Activated CD8-positive, alpha-beta memory T cell treated with anti-CD3 and anti-CD28 coated beads, Interleukin-2, amount 50 U/mL, for 1 hour (primary cell): ENCODE results near the gene PICALM.

Experiments used
- DNase-seq: peaks from one replicate; pipeline ENCODE4 v3.0.0-alpha.2; 2020; ENCODE audit errors: extremely low read depth

The PICALM gene

GRCh38 chr11:86081455-86081854, 12.6 kb upstream of the PICALM start:
- no peak for DNase-seq

DNA sequence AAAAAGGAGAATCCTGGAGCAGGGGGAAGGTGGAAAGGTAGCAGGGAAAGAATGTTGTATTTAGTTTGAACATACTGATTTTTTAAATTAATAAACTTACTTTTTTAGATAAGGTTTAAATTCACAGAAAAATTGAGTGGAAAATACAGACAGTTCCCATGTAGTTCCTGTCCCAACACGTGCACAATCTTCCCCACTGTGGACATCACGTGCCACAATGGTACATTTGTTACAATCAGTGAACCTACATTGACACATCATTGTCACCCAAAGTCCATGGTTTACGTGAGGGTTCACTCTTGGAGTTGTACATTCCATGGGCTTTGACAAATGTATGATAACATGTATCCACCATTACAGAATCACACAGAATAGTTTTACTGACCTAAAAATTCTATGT, 10.5 kb upstream of the PICALM start:
- DNase-seq, result no peak

DNA sequence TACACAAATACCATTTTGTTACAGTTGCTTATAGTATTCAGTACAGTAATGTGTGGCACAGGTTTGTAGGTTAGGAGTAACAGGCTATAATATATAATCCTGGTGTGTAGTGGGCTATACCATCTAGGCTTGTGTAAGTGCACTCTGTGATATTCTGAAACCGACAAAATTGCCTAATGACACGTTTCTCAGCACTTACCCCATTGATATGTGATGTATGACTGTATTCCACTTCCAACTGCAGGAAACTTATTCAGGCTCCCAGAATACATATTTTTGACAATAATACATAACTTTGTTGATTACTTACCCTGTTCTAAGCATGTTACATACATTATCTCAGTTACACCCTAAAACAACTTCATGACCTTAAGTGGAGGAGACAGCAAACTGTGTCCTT, 5.1 kb upstream of the PICALM start:
- DNase-seq, result no peak

DNA sequence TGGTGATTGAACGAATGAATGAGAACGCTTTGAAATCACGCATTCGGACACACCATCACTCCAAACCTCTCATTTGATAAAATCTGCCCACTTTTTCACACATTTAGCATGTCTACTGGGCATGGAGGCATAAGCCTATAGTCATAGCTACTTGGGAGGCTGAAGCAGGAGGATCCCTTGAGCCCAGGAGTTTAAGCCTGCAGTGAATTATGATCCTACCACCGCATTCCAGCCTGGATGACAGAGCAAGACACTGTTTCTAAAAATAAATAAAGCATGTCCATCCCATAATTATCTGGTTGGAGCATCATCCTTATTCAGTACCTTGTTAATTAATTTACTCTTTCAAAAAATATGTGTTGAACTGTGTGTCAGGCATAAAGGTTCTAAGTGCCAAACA, 3.3 kb upstream of the PICALM start:
- DNase-seq, result no peak

DNA sequence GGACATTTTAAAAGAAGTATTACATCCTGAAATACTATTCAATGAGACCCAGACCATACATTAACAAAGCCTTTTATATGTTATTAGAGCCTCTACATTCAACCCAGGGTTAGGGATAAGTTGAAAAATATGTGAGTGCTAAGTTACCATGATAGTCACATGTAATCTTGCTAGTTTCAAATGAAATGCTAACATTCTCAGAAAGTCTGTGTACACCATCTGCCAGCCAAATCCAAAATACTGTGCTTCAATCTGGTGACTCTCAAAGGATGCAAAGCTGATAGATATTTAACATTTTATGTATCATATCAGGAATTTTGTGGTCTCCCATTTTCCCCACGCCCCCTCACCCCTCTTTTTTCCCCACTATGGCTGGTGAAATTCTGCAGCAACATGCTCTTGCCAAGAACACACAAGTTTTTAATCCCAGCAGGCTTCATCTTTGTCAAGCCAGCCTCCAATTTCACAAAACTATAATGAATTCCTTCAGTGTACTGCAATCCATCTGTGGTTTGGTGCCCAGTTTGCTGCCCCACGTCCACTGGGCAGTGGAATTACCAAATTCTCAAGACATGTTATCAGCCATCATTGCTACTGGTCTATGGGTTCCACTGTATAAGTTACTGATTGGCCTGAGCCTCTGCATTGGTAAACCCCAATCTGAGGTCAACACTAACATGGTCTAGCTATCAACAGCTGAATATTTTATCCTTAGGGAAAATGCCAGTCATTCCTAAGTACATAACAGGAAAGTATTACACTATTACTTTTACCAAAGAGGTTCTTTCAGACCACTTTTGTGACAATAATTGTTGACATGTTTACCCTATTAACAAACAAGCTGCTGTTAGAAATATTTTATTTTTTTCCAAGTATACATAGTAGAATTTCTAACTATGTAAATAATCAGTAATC, 1.5 kb upstream of the PICALM start:
- DNase-seq, result no peak

- no peak for DNase-seq
These were observed 671 bp upstream of the PICALM start for GRCh38 chr11:86069408-86070101.

- DNase-seq, result no peak
These were observed 579 bp downstream of the PICALM start for GRCh38 chr11:86068138-86068871.

- DNase-seq, result no peak
These were observed 1.1 kb downstream of the PICALM start for GRCh38 chr11:86067851-86068137.

DNA sequence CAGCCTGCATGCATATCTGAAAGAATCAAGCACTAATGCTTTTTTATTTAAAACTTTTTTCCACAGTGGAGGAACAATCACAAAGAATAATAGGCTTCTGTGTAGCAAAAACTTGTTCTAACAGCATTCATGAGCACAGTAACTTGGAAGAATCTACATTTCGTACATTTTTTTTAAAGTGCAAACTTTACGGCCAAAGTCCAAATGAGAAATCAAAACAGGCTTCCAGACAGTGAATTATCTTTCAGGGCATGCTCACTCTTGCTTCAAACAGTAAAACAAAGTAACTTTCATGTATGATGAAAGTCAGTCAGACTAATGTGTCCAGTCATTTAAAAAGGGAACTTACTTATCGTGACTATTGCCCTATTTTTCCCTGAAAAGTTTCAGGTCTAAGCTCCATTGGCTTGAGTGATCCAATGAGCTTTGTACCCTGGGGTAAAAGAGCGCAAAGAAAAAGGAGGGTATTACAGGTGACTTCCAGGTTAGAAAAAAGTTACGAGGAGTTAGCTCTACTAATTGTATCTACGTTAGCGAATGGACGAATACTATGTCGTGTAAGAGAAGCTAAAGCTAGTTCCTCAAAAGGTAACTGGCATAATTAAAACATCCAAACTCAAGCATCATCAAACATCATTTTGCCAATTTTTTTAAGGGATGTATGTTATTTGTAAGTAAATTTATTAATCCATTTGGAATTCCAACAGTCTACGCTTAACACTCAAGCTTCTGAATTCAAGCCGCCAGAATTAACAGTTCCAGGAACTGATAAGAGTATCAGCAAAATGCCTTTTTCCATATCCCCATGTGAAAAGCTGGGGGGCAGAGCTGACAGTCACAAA, 1.7 kb downstream of the PICALM start:
- DNase-seq, result no peak

- DNase-seq, result no peak
These were observed 2.3 kb downstream of the PICALM start for GRCh38 chr11:86066657-86067008.

GRCh38 chr11:86066033-86066432, 2.9 kb downstream of the PICALM start:
- DNase-seq, result no peak

- no peak for DNase-seq
These were observed 4.6 kb downstream of the PICALM start for GRCh38 chr11:86064220-86064803.

- no peak for DNase-seq
These were observed 5.3 kb downstream of the PICALM start for GRCh38 chr11:86063536-86063935.

DNA sequence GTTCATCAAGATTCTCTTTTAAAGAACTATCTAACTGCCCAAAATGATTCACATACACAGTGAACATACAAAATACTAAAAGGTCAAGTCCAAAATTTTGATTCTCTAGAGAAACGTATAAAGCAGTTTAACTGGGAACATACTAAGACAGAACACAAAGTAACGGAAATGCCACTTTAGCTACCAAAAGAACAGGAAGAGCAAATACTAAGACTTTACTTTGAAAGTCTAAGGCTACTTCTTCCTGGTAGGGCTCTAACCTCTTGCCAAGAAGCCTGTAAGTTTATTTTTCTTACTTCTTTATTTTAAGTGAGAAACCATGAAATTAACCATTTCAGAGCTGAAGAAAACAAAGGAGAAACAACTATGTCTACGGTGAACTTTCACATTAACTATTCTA, 6.2 kb downstream of the PICALM start:
- DNase-seq, result no peak

DNA sequence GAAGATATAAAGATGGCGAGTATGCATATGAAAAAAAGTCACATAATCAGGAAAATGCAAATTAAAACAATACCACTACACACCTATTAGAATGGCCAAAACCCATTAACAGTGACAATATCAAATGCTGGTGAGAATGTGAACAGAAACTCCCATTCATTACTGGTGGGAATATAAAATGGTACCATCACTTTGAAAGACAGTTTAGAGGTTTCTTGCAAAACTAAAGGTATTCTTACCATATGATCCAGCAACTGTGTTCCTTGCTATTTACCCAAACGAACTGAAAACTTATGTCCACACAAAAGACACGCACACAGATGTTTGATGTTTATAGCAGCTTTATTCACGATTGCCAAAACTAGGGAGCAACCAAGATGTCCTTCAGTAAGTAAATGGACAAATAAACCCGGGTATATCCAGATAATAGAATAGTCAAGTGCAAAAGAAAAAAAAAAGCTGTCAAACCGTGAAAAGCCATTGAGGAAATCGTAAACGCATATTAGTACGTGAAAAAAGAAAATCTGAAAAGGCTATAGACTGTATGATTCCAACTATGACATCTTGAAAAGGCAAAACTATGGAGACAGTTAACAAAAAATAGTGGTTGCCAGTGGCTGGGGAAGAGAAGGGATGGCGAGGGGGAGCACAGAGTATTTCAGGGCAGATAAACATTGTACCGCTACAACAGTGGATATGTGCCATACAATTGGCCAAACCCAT, 7.2 kb downstream of the PICALM start:
- no peak for DNase-seq

DNA sequence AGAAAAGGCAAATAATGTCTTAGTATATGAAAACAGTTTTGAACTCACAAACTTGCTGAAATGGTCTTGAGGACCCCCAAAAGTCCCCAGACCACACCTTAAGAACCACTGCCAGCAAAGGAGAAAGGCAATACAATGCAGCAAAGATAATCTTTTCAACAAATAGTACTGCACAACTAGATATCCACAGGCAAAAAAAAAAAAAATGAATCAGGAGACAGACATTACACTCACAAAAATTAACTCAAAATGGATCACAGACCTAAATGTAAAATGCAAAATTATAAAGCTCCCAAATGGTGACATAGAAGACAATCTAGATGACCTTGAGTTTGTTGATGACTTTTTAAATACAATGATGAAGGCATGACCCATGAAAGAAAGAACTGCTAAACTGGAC, 8.3 kb downstream of the PICALM start:
- DNase-seq, result no peak

DNA sequence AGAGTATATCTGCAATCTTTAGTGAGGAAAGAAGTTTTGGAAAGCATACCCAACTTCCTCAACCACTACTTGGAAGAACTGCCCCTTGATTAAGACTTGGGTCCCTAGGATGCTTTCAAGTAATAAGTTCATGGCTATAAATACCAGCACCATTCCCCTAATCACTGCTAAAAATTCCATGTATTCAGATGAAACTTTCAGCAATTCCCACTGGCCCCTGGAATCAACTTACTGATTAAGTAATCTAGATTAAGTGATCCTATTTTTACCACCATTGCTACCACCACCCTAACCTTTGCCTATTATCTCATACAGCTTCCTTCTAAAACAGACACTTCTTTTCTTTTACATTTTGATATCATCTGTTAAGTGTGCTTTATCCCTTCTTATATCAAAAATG, 10.5 kb downstream of the PICALM start:
- no peak for DNase-seq

- DNase-seq, result no peak
These were observed 12.5 kb downstream of the PICALM start for GRCh38 chr11:86056351-86056854.

DNA sequence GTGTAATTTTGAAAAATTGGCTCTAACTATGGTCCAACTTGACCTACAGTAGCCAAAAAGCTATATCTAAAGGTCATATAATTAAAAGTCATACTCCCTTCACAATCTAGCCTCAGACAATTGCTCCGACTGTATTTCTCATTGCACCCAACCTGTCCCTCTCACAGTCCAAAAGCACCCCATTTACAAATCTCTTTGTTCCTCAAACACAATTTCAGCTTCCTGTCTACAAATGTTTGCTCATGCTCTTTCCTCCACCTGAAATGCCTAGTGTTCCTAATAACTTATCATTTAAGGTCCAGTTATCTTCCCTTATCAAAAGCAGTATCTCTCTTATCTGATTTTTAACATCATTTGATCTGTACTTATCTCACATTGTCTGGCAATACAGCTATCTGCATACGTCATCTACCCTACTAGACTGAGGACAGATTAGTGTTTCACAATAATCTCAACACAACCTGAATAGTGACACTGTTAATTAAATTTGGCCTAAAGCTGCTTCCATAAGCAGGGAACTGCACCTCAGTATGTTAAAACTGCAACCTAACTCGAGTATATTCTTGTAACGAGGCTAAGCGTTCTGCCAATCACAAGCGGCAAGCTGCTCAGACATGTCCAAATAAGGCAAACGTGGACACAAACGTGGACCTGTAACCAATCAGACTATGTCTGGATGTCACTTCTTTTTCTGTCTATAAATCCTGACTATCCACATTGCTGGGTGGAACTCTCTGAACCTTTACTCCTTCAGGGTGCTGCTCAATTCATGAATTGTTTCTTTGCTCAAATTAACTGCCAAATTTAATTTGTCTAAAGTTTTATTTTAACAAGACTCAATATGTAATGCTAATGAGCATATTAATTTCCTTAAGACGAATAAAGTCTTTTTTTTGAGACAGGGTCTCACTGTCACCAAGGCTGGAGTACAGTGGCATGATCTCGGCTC, 15.9 kb downstream of the PICALM start:
- no peak for DNase-seq
